G401 (cell line): ENCODE data around the gene MICALL2. TPM values are rescaled to one million over a fixed set of nuclear protein-coding genes. Genes with fewer than 3 reads are reported as not detected.
A peak's percentile ranks its signal among the peaks of the same experiment; 100 is the strongest.

Experiments
- DNase-seq: peaks from one replicate; pipeline ENCODE4 v3.0.0-alpha.2; 2015; ENCODE audit warnings: low spot score
- in situ Hi-C: cut with HindIII; loops from 2 replicates; pipeline ENCODE4 v1.10.0; 2016; ENCODE audit warnings: low sequenced_read_pairs, mixed read lengths
- total RNA-seq: library from RNA; depleted of rRNA; stranded (reverse); fragments of >200 nt; shearing (Covaris generic); gene quantifications from 2 replicates; pipeline ENCODE4 v1.2.3, GENCODE V29; 2014

The MICALL2 gene
- total RNA-seq, 1 experiment from 2014 or later: 13.0 TPM

DNA sequence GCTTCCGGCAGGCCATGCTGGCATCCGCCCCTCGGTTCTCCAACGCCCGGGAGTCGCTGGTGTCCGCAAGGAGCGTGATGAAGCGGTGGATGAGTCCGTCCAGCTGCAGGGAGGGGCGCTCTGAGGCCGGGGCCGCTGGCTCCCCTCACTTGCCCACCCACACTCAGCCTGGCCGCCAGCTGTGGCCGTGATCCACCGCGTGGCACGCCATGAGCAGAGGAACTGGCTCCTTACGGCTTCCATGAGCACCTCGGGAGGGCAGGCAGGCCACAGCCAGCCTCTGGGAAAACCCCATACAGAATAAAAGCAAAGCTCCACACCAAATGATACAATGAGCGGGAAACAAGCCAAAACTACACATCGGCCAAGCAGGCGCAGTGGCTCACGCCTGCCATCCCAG, 15.5 kb upstream of the MICALL2 start:
- in situ Hi-C loops: no loop called here
- no peak for DNase-seq

DNA sequence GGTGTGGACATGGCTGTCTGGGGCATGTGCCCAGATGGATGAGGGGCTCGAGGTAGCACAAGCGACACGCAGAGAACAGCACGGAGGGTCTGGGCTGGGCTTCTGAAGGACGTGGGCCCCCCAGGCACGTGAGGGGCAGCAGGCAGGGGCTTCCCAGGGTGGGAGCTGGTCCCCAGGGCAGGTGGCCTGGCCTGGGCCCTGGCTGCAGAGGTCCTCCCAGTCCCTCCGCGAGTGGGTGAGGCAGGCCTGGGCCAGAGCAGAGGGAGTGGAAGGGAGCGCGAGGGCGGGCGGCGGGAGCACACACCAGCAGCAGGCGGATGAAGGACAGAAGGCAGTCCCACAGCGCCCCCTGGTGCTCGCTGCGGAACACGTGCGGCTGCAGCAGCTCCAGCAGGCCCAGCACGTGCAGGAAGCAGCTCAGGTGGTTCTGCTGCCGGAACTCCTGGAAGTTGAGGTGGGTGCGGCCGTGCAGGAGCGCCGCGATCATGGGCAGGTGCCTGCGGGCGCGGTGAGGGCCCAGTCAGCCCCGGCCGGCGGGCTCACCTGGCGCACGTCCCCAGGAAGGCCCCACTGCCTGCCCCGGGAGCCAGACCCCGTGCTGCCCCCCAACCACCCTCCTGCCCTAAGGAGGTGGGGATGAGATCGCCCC, 14.7 kb upstream of the MICALL2 start:
- in situ Hi-C loops: no loop called here
- peak; percentile 89 for DNase-seq

DNA sequence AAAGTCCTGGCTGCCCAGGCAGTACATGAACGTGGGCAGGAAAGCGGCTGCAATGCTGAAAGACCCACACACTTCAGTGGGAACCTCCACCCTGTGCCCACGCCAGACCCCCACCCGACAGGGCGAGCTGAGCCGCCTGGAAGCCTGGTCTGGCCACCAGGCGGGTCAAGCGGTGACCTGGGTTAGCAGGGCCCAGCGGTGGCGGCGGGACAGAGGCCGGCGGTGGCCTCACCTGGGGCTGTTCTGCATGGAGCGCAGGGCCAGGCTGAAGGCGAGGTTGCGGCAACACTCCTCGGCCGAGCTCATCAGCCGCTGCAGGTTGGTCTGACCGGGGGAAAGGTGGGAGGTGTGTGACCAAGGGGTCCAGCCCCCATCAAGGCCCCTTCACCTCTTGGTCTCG, 11.6 kb upstream of the MICALL2 start:
- in situ Hi-C loops: no loop called here
- no peak for DNase-seq

DNA sequence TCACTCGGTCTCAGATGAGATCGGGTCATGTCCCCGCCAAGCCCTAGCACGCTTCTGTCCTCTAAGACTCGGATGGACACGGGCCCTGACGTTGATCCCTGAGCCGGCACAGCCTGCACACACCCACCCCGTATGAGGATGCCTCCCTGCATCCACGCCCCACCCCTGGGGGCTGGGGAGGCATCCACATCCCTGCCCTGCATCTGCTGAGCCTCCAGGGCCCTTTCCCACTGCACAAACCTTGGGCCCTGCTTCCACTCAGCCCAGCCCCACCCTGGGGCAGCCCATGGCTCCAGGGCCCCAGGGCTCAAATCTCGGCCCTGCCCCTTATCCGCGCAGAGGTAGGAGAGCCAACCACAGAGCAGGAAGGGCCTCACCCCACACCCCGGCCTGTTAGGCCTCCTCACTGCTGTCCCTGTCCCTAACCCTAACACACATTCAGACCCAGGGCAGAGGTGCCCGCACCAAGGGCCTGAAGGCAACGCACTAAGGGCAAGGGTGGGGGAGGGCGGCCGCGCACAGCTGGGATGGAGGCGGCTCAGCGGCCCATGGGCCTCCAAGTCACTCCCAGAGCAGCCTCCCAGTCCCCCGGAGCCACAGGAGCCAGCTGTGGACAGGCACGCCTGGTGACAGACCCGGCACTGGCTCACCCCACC, 9.5 kb upstream of the MICALL2 start:
- in situ Hi-C loops: no loop called here

DNA sequence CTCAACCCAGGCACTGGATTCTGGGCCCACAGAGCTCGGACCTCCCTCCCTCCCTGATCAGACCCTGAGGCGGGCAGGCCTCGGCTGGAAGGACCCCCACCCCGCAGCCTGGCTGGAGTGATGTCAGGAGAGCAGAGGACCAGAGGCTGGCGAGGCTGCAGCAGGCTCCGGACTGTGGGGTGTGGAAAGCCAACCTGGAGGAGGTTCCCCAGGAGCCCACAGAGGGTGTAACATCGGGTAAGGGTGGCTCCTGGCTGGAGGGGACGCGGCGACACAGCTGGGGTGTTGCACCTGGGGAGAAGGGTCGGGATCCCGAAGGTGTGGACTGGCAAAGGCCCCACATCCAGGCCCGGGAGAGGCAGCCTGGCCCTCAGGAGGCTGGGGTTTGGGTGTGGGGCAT, 8.9 kb upstream of the MICALL2 start:
- DNase-seq: no peak
- in situ Hi-C loops: no loop called here

More for the DNA sequence above, 9.5 kb upstream of the MICALL2 start:
- DNase-seq: no peak

DNA sequence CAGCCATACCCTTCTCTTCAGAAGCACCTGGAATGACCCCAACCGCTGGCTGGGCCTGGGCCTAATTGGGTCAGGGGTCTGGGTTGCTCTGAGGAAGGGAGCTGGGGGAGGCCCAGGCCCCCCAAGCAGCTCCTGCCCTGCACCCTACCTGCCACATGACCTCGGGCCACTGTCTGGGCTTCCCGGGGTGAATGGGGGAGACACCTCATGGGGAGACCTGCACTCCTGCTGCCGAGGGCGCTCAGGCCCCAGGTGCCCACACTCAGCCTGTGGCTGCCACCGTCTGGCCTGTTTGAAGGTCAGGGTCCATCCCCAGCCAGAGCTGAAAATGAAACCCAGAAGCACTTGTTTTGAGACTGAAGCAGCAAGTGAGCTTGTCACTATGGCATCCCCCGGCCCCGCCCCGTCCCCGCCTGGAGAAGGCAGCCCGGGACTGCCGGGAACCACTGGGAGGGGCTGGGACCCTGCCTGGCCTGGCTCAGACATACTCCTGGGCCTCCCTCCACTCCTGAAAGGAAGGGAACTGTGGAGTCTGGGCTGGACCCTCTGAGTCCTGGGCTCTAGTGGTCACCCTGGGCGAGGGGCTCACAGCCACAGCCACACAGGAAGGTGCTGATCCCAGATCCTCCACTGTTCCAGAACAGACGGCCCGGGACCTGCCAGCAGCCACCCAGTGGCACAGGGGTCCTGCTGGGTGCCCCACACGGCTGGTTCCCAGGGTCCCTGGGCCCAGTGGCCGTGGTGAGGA, 7.4 kb upstream of the MICALL2 start:
- DNase-seq: peak; percentile 22
- in situ Hi-C loops: no loop called here

DNA sequence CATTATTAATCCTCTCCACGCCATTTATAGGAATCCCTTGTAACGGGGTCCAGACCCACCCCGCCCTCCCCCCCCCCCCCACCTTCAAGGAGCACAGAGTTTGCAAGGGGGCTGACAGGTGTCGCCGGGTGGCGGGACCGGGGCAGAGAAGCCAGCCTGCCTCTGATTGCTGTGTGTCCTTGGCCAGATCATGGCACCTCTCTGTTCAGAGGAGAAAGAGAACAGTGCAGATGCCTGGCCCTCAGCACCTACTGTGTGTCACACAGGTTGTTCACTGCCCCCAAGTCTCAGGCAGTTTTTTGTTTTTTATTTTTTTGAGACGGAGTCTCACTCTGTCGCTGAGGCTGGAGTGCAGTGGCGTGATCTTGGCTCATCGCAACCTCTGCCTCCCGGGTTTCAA, 5.4 kb upstream of the MICALL2 start:
- in situ Hi-C loops: no loop called here
- no peak for DNase-seq

DNA sequence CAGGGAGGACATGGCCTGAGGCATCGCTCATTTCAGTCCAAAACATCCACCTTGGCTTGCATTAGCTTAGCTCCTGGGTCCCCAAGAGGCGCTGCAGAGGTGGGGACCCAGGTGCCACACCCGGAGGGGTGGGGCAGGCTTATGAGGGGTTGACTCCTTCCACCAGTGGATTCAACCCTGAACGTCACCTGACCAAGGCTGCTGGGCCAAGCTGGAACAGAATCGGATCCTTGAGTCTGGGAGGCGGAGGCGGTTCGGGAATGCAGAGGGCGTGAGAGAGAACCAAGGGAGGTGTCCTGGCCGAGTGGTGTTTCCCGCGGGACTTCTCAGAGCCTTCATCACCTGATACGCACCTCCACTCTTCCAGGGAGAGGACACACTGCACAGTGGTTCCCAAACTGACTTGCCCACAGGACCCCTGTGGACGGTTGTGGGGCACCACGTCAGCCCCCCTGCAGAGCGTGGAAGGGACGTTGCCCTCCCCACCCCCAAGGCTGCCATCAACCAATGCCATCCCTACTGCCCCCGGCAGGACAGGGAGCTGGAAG, 4.5 kb upstream of the MICALL2 start:
- in situ Hi-C loops: no loop called here
- DNase-seq: no peak

DNA sequence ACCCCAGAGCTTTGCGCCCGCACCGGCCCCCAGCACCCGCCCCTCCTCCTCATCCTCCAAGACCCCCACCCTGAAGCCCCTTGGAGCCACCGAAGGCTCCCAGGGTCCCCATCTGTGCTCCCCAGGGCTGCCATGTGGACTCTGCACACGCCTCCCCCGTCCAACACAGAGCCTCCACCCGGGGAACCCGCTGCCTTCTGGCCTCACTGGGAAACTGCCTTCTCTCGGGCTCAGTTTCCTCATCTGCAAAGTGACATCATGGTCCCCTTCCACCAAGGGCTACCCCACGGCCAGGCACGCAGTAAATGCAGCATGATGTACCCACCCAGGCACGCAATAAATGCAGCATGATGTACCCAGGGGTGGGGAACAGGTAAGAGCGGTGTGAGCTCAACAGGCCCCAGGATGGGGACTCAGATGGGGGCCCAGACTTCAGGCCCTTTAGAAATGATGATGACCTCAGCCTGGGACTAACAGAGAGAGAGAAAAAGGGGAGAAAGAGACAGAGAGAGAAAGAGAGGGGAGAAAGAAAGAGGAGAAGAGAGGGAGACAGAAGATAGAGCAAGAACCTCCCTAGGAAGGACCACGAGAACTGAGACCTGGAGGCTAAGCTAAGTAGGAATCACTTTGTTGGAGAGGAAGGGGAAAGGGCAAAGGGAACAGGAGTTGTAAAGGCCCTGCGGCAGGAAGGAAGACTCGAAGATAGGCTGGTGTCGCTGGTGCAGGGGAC, 2.5 kb upstream of the MICALL2 start:
- in situ Hi-C loops: no loop called here
- DNase-seq: no peak

DNA sequence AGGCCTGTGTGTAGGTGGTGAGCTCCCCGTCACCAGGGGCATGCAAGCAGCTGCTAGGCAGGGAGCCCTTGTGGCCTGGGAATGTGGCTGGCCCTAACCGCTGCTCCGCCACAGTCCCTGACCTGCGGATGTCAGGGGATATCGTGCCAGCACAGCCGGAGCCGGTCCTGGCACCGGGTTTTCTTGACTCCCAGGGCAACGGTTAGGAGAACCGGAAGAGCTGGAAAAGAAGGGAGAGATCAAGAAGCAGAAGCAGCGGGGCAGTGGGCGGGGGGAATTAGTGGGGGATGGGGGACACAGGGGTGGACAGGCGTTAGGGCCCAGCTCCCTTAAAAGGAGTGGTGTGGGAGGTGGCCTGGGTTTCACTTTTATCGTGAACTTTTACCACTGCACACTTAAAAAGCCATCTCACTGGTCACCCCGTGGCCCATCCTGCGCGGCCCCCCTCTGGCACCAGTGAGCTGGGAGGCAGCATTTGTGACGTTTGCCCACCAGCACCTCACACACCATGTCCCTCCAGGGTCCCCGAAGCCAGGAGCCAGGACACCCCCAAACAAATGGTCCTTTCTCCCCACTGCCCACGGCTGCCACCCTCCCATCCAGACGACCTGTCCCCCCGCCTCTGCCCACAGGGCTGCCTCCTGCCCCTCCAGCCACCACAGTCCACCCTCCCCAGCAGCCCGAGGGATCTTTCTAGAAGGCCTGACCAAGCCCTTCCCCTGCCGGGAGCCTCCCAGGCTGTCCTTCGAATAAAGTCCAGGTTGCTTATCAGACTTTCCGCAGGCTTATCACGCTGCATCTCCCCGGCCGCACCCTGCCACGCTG, 1.8 kb upstream of the MICALL2 start:
- DNase-seq: peak; percentile 37
- in situ Hi-C loops: no loop called here

DNA sequence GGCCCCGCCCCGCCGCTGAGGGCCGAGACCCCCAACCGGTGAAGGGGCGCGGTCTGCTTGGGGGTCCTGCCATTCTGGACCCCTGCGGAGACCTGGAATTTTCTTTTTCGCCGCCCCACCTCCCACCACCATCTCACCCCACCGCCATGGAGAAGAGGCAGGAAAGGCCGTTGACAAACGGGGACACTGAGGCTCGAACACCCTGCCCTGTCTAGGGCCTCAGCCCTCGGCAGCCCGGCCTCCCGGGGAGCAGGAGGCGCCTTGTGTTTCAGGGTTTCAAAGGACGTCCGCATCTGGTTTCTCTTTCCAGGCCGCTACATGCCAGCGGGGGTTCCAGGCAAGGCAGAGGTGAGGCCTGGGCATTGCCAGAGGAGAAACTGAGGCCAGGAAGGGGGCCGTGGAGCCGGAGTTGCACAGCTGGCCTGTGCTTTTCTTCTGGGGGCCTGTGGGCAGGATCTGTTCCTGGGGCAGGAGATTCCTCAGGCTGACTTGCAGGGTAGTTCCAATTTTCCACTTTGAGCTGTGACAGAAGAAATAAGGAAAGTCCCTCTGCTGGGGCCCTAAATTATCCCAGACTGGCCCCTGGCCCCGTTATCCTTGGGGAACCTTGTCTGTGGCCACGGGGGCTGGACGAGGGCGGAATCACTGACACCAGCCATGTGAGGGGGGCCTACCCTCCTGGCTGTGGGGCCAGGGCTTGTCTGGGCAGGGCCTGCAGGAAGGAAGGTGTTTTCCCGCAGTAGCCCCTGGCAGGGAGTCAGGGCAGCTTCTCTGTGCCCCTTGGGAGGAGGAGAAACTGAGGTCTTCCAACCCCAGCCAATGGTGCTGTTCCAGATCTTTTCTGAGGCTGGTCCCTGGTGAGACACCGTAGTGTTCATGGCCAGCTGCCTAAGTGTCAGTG, 900 bp upstream of the MICALL2 start:
- in situ Hi-C loops: no loop called here
- no peak for DNase-seq

DNA sequence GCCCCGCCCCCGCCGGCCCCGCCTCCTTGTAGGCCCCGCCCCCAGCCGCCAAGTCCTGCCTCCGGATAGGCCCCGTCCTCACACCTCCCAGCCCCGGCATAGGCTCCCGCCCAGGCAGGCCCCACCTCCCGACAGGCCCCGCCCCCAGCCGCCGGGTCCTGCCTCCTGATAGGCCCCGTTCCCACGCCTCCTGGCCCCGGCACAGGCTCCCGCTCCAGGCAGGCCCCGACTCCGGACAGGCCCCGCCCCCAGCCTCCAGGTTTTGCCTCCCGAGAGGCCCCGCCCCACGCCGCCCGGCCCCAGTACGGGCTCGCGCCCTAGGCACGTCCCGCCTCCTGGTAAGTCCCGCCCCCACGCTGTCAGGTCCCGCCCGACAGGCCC, 232 bp upstream of the MICALL2 start:
- DNase-seq: peak; percentile 99
- in situ Hi-C loops: no loop called here

DNA sequence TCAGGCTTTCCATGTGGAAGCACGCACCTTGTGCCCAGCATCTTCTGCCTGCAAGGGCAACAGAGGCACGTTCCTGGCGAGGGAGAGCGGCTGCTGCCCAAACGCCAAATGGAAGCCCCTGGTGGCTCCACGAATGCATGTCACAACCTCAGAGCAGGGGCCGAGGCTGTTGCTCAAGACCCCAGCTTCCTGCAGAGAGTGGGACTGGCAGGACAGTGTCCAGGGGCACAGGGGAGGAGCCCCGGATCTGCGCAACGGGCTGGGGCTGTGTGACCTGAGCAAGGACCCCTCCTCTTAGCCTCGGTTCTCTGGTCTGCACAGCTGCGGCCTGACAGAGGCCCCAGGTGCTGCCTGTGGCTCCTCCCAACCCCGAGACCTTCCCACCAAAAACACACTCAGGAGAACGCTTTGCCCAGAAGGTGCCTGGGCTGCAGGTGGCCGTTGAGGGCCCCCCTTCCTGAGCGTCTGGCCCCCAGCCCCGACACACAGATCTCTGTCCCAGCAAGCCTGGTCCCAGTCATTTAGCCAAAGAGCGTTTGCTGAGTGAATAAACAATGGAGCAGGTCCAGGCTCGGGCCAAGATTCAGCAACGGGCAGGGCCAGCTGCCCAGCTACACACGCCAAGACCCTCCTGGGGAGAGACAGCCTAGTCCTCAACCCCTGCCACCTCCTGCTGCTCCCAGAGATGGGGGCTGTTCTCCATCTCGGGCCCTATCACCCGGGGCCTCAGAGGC, 1.2 kb downstream of the MICALL2 start:
- in situ Hi-C loops: no loop called here
- DNase-seq: no peak

DNA sequence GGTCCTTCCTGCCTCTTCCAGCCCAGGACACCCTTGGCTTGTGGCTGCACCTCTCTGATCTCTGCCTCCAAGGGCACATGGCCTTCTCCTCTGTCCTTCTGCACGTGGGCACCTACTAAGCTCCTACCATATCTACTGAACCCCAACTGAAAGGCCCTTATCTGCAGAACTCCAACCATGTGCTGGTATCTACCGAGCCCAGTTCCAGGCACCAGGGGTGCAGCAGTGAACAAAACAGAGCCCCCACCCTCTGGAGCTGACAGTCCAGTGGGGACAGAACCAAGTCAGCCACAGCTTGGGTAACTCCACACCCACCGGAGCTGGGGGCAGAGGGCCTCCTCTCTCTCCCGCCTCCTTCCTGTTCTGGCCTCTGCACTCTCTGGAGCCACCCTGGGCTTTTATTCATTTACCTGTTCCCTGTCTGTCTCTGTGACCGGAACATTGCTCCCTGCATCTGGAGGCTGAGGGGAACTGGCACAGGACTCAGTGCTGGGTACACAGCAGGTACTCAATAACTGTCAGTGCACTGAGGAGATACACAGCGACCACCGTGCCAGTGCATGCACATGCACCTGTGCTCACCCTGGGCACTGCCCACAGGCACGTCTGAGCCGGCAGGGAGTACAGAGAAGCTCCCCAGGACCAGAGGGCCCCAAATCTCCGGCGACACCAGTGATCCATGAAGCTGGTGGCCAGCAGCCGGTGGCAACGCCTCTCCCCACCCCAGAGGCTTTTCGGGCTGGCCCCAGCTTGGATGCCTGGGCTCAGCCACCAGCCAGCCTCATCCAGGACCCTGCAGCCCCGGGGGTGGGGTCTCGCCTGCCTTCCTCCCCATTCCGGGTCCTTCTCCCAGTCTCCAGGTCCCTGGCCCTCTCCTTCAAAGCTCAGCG, 2.0 kb downstream of the MICALL2 start:
- no peak for DNase-seq
- in situ Hi-C loops: no loop called here

DNA sequence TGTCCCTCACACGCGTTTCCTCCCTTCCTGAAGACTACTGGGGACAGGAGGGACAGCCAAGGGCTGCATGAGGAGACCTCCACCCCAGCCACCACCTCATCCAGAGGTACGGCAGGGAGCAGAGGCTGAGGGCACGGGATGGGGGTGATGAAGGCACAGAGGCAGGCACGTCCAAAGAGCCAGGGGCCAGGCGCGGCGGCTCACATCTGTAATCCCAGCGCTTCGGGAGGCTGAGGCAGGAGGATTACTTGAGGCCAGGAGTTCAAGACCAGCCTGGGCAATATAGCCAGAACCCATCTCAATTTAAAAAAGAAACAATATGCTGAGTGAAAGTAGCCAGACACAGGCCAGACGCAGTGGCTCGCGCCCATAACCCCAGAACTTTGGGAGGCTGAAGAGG, 3.3 kb downstream of the MICALL2 start:
- in situ Hi-C loops: no loop called here
- DNase-seq: no peak

DNA sequence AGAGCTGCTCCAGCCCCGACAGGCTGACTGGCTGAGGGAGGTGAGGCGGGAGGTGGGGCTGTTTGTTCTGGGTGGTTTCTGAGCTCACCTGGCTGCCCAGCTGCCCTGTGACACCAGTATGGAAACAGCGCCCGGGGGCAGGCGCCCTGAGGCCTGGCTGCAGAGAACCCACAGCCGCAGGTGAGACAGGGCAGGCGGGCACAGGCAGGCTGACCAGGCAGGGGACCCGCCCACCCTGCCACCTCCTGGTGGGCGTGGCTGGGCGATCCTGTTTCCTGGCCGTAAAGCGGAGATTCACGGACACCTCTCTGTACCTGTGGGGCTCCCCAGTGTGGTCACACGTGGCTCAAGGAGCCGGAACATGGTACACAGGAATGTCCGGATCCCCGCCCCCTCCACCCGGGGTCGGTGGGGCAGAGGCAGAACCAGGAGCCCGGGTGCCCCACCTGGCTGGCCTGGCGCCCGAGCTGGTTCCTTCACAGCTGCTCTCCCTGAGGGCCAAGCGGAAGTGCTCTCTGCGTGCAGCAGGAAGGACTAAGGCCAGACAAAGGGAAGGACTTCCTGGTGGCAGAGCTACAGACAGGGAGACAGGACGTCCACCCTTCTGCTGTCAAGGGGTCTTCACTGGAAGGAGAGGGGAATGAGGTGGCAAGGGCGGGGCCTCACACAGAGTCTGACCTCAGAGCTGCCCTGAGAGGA, 3.9 kb downstream of the MICALL2 start:
- no peak for DNase-seq
- in situ Hi-C loops: no loop called here
